Measurements from ENCODE around the gene ANKRD33B.
A peak's percentile ranks its signal among the peaks of the same experiment; 100 is the strongest.

DNA sequence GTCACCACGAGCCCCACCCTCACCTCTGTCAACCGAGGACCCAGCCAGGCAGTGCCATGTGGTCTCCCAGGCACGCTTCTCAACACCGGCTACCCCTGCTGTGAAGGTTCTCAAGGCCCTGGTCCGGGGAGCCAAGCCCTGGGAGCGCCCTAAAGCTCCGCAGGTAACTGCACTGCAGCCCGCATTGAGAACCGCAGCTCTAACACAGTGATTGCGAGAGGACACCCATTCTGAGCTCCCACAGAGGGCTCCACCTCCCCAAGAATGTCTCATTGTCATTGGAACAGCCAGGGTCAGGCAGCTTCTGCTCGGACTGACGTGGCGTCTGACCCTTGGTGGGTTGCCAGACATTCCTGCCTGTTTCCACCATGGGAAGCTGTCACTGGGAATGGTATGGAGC lies 88.3 kb downstream of the ANKRD33B start:
- TF ChIP-seq EZH2 (IDR thresholded peaks at IDR 0.05; ENCODE audit: low read depth, unreplicated experiment) = no peak
- TF ChIP-seq POLR2AphosphoS5 (IDR thresholded peaks at IDR 0.05; ENCODE audit: low read depth) = no peak
- TF ChIP-seq CREB1 (CRISPR knock-in tag; IDR thresholded peaks at IDR 0.05; ENCODE audit: low read depth) = no peak
- TF ChIP-seq, protein P1, sequence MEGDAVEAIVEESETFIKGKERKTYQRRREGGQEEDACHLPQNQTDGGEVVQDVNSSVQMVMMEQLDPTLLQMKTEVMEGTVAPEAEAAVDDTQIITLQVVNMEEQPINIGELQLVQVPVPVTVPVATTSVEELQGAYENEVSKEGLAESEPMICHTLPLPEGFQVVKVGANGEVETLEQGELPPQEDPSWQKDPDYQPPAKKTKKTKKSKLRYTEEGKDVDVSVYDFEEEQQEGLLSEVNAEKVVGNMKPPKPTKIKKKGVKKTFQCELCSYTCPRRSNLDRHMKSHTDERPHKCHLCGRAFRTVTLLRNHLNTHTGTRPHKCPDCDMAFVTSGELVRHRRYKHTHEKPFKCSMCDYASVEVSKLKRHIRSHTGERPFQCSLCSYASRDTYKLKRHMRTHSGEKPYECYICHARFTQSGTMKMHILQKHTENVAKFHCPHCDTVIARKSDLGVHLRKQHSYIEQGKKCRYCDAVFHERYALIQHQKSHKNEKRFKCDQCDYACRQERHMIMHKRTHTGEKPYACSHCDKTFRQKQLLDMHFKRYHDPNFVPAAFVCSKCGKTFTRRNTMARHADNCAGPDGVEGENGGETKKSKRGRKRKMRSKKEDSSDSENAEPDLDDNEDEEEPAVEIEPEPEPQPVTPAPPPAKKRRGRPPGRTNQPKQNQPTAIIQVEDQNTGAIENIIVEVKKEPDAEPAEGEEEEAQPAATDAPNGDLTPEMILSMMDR (conservative IDR thresholded peaks at IDR 0.05; ENCODE audit: low read depth in 2 of 2) = 0 out of 4 replicates have a peak, but pooled peaks of 1 of the 2 experiments have one; percentile 6
- no peak for TF ChIP-seq EZH2phosphoT487 (IDR thresholded peaks at IDR 0.05; ENCODE audit: unreplicated experiment)
- TF ChIP-seq, protein P2, sequence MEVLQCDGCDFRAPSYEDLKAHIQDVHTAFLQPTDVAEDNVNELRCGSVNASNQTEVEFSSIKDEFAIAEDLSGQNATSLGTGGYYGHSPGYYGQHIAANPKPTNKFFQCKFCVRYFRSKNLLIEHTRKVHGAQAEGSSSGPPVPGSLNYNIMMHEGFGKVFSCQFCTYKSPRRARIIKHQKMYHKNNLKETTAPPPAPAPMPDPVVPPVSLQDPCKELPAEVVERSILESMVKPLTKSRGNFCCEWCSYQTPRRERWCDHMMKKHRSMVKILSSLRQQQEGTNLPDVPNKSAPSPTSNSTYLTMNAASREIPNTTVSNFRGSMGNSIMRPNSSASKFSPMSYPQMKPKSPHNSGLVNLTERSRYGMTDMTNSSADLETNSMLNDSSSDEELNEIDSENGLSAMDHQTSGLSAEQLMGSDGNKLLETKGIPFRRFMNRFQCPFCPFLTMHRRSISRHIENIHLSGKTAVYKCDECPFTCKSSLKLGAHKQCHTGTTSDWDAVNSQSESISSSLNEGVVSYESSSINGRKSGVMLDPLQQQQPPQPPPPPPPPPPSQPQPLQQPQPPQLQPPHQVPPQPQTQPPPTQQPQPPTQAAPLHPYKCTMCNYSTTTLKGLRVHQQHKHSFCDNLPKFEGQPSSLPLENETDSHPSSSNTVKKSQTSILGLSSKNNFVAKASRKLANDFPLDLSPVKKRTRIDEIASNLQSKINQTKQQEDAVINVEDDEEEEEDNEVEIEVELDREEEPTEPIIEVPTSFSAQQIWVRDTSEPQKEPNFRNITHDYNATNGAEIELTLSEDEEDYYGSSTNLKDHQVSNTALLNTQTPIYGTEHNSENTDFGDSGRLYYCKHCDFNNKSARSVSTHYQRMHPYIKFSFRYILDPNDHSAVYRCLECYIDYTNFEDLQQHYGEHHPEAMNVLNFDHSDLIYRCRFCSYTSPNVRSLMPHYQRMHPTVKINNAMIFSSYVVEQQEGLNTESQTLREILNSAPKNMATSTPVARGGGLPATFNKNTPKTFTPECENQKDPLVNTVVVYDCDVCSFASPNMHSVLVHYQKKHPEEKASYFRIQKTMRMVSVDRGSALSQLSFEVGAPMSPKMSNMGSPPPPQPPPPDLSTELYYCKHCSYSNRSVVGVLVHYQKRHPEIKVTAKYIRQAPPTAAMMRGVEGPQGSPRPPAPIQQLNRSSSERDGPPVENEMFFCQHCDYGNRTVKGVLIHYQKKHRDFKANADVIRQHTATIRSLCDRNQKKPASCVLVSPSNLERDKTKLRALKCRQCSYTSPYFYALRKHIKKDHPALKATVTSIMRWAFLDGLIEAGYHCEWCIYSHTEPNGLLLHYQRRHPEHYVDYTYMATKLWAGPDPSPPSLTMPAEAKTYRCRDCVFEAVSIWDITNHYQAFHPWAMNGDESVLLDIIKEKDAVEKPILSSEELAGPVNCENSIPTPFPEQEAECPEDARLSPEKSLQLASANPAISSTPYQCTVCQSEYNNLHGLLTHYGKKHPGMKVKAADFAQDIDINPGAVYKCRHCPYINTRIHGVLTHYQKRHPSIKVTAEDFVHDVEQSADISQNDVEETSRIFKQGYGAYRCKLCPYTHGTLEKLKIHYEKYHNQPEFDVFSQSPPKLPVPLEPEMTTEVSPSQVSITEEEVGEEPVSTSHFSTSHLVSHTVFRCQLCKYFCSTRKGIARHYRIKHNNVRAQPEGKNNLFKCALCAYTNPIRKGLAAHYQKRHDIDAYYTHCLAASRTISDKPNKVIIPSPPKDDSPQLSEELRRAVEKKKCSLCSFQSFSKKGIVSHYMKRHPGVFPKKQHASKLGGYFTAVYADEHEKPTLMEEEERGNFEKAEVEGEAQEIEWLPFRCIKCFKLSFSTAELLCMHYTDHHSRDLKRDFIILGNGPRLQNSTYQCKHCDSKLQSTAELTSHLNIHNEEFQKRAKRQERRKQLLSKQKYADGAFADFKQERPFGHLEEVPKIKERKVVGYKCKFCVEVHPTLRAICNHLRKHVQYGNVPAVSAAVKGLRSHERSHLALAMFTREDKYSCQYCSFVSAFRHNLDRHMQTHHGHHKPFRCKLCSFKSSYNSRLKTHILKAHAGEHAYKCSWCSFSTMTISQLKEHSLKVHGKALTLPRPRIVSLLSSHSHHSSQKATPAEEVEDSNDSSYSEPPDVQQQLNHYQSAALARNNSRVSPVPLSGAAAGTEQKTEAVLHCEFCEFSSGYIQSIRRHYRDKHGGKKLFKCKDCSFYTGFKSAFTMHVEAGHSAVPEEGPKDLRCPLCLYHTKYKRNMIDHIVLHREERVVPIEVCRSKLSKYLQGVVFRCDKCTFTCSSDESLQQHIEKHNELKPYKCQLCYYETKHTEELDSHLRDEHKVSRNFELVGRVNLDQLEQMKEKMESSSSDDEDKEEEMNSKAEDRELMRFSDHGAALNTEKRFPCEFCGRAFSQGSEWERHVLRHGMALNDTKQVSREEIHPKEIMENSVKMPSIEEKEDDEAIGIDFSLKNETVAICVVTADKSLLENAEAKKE (CRISPR knock-in tag; IDR thresholded peaks at IDR 0.05) = no peak
- TF ChIP-seq, protein P3, sequence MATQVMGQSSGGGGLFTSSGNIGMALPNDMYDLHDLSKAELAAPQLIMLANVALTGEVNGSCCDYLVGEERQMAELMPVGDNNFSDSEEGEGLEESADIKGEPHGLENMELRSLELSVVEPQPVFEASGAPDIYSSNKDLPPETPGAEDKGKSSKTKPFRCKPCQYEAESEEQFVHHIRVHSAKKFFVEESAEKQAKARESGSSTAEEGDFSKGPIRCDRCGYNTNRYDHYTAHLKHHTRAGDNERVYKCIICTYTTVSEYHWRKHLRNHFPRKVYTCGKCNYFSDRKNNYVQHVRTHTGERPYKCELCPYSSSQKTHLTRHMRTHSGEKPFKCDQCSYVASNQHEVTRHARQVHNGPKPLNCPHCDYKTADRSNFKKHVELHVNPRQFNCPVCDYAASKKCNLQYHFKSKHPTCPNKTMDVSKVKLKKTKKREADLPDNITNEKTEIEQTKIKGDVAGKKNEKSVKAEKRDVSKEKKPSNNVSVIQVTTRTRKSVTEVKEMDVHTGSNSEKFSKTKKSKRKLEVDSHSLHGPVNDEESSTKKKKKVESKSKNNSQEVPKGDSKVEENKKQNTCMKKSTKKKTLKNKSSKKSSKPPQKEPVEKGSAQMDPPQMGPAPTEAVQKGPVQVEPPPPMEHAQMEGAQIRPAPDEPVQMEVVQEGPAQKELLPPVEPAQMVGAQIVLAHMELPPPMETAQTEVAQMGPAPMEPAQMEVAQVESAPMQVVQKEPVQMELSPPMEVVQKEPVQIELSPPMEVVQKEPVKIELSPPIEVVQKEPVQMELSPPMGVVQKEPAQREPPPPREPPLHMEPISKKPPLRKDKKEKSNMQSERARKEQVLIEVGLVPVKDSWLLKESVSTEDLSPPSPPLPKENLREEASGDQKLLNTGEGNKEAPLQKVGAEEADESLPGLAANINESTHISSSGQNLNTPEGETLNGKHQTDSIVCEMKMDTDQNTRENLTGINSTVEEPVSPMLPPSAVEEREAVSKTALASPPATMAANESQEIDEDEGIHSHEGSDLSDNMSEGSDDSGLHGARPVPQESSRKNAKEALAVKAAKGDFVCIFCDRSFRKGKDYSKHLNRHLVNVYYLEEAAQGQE (IDR thresholded peaks at IDR 0.05; ENCODE audit: unreplicated experiment) = no peak
- TF ChIP-seq JUNB (IDR thresholded peaks at IDR 0.05; ENCODE audit: unreplicated experiment) = no peak
- no peak for TF ChIP-seq STAT1 (IDR thresholded peaks at IDR 0.05; ENCODE audit: unreplicated experiment)
- TF ChIP-seq NANOG (IDR thresholded peaks at IDR 0.05; ENCODE audit: borderline replicate concordance) = no peak
- TF ChIP-seq, protein P4, sequence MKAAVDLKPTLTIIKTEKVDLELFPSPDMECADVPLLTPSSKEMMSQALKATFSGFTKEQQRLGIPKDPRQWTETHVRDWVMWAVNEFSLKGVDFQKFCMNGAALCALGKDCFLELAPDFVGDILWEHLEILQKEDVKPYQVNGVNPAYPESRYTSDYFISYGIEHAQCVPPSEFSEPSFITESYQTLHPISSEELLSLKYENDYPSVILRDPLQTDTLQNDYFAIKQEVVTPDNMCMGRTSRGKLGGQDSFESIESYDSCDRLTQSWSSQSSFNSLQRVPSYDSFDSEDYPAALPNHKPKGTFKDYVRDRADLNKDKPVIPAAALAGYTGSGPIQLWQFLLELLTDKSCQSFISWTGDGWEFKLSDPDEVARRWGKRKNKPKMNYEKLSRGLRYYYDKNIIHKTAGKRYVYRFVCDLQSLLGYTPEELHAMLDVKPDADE (IDR thresholded peaks at IDR 0.05) = no peak
- no peak for TF ChIP-seq ZNF331 (CRISPR knock-in tag; IDR thresholded peaks at IDR 0.05; ENCODE audit: low read depth)
- no peak for TF ChIP-seq ZNF114 (CRISPR knock-in tag; IDR thresholded peaks at IDR 0.05)

Measured in GM23338 (cell line).